ENCODE data around the gene SMAD6. TPM values are rescaled to one million over a fixed set of nuclear protein-coding genes. Genes with fewer than 3 reads are reported as not detected.

Gene SMAD6
- total and polyA plus RNA-seq, 12 donors: 6.6 to 43.4 (median 19.7) TPM

- Histone ChIP-seq H3K36me3 (peaks cover 0 to 6% (median 0%) of the 10 kb centered on the region in 9 donors), H3K4me1 (peaks cover 4 to 47% (median 30%) of the 10 kb centered on the region in 9 donors), H3K4me3 (peak overlapping the region in 9 of 10 donors; percentile 62 to 85 (median 77)), H3K27ac (peak overlapping the region in 9 of 10 donors; percentile 48 to 95 (median 88)), H3K9me3 (no peaks in the 10 kb centered on the region), H3K27me3 (peaks cover 0 to 30% (median 0%) of the 10 kb centered on the region in 7 donors)
- WGBS, 2 donors: 20 to 23% methylated on average over 13 of the region's 13 CpGs
- DNase-seq: no peak
- no peak for ATAC-seq
- intact Hi-C loops (cut with DNase I): loop anchor here in 7 of 10 donors (2.0 to 10.0 kb wide), 10 partner anchors 53 to 164 kb away; no protein-coding TSS in a partner anchor
- TF ChIP-seq, protein P1, sequence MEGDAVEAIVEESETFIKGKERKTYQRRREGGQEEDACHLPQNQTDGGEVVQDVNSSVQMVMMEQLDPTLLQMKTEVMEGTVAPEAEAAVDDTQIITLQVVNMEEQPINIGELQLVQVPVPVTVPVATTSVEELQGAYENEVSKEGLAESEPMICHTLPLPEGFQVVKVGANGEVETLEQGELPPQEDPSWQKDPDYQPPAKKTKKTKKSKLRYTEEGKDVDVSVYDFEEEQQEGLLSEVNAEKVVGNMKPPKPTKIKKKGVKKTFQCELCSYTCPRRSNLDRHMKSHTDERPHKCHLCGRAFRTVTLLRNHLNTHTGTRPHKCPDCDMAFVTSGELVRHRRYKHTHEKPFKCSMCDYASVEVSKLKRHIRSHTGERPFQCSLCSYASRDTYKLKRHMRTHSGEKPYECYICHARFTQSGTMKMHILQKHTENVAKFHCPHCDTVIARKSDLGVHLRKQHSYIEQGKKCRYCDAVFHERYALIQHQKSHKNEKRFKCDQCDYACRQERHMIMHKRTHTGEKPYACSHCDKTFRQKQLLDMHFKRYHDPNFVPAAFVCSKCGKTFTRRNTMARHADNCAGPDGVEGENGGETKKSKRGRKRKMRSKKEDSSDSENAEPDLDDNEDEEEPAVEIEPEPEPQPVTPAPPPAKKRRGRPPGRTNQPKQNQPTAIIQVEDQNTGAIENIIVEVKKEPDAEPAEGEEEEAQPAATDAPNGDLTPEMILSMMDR (IDR thresholded peaks at IDR 0.05): no peak
Measured at GRCh38 chr15:66700412-66700801, 1.6 kb upstream of the SMAD6 start.

DNA sequence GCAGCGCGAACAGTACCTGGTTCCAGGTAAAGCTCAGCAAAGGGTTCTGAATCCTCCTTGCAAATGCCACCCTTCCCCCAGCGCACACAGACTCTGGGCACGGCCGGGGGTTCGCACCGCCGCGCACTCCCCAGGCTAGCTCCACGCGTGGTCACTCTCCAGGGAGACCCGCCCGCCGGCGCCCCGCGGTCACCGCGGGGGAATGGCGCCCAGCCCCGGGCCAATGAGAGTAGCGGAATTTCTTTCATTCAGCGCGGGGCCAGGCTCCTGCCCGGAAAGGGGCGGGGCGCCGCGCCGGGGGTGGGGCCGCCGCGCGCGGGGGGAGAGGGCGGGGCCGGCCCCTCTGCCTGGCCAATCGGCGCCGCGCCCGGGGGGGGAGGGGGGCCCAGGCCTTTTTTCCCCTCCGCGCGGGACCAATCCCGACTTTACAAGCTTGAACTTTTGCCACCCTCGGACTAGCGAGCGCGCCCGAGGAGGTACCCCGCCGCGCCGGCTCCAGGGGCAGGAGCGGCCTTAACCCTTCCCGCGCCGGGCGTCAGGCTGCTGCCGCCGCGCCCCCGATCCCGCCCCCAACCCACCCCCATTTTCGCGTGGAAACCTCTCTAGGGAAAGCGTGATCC, 1.1 kb upstream of the SMAD6 start:
- TF ChIP-seq, protein P1 (IDR thresholded peaks at IDR 0.05): no peak
- peak; percentile 75 to 87 (median 84) for ATAC-seq
- intact Hi-C loops (cut with DNase I): loop anchor here in 7 of 10 donors (2.0 to 10.0 kb wide), 10 partner anchors 54 to 164 kb away; no protein-coding TSS in a partner anchor
- Histone ChIP-seq H3K4me3 (peak overlapping the region; percentile 62 to 85 (median 78)), H3K36me3 (peaks cover 0 to 6% (median 0%) of the 10 kb centered on the region in 9 donors), H3K9me3 (no peaks in the 10 kb centered on the region), H3K27me3 (peaks cover 0 to 32% (median 0%) of the 10 kb centered on the region in 7 donors), H3K27ac (peak overlapping the region; percentile 57 to 97 (median 92)), H3K4me1 (peaks cover 4 to 51% (median 35%) of the 10 kb centered on the region in 9 donors)
- WGBS, 2 donors: 1% methylated on average over 60 to 65 of the region's 68 CpGs
- peak; percentile 96 for DNase-seq

- peaks cover 4 to 57% (median 41%) of the 10 kb centered on the region in 9 donors for H3K4me1 ChIP-seq
- peak overlapping the region; percentile 57 to 97 (median 92) for H3K27ac ChIP-seq
- intact Hi-C loops (cut with DNase I): loop anchor here (1.0 to 10.0 kb wide), 15 partner anchors 54 to 163 kb away; no protein-coding TSS in a partner anchor
- peaks cover 0 to 32% (median 0%) of the 10 kb centered on the region in 7 donors for H3K27me3 ChIP-seq
- H3K36me3 ChIP-seq: peaks cover 0 to 6% (median 0%) of the 10 kb centered on the region in 9 donors
- WGBS, 2 donors: 0% methylated on average over 48 of the region's 48 CpGs
- H3K9me3 ChIP-seq: no peaks in the 10 kb centered on the region
- H3K4me3 ChIP-seq: peak overlapping the region; percentile 62 to 85 (median 78)
- ATAC-seq: peak; percentile 41 to 74 (median 56)
- DNase-seq: peak; percentile 36 to 64
- TF ChIP-seq, protein P1 (IDR thresholded peaks at IDR 0.05): no peak
Measured at GRCh38 chr15:66701422-66702034, 508 bp upstream of the SMAD6 start.

DNA sequence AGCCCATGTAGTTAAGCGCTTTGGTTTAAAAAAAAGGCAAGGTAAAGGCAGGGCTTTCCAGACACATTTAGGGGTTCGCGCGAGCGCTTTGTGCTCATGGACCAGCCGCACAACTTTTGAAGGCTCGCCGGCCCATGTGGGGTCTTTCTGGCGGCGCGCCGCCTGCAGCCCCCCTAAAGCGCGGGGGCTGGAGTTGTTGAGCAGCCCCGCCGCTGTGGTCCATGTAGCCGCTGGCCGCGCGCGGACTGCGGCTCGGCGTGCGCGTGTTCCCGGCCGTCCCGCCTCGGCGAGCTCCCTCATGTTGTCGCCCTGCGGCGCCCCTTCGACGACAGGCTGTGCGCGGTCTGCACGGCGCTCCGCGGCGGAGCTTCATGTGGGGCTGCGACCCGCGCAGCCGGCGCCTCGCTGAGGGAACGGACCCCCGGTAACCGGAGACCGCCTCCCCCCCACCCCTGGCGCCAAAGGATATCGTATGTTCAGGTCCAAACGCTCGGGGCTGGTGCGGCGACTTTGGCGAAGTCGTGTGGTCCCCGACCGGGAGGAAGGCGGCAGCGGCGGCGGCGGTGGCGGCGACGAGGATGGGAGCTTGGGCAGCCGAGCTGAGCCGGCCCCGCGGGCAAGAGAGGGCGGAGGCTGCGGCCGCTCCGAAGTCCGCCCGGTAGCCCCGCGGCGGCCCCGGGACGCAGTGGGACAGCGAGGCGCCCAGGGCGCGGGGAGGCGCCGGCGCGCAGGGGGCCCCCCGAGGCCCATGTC, 927 bp downstream of the SMAD6 start:
- Histone ChIP-seq H3K36me3 (peaks cover 0 to 6% (median 0%) of the 10 kb centered on the region in 9 donors), H3K4me3 (peak overlapping the region; percentile 62 to 85 (median 78)), H3K27me3 (peaks cover 0 to 32% (median 0%) of the 10 kb centered on the region in 7 donors), H3K4me1 (peaks cover 9 to 67% (median 50%) of the 10 kb centered on the region in 9 donors), H3K27ac (peak overlapping the region; percentile 57 to 97 (median 92)), H3K9me3 (no peaks in the 10 kb centered on the region)
- peak in 1 of 2 donors; percentile 44 for DNase-seq
- no peak for ATAC-seq
- WGBS, 2 donors: 1% methylated on average over 72 to 95 of the region's 95 CpGs
- intact Hi-C loops (cut with DNase I): loop anchor here (1.0 to 10.0 kb wide), 15 partner anchors 56 to 162 kb away; no protein-coding TSS in a partner anchor
- TF ChIP-seq, protein P1 (IDR thresholded peaks at IDR 0.05): no peak

All from heart right ventricle (tissue), 16 donors.